VCaP (cell line): ENCODE results near the gene ARHGEF4.

Experiments
- H3K27ac ChIP-seq: fragments of 450-650 bp; 2 replicates; pipeline ENCODE4 v1.5.1; 2017
- CTCF ChIP-seq: fragments of 450-650 bp; conservative IDR thresholded peaks from 2 replicates; pipeline ENCODE4 v1.5.1; 2017; ENCODE audit warnings: mild to moderate bottlenecking, moderate library complexity

The ARHGEF4 gene

DNA sequence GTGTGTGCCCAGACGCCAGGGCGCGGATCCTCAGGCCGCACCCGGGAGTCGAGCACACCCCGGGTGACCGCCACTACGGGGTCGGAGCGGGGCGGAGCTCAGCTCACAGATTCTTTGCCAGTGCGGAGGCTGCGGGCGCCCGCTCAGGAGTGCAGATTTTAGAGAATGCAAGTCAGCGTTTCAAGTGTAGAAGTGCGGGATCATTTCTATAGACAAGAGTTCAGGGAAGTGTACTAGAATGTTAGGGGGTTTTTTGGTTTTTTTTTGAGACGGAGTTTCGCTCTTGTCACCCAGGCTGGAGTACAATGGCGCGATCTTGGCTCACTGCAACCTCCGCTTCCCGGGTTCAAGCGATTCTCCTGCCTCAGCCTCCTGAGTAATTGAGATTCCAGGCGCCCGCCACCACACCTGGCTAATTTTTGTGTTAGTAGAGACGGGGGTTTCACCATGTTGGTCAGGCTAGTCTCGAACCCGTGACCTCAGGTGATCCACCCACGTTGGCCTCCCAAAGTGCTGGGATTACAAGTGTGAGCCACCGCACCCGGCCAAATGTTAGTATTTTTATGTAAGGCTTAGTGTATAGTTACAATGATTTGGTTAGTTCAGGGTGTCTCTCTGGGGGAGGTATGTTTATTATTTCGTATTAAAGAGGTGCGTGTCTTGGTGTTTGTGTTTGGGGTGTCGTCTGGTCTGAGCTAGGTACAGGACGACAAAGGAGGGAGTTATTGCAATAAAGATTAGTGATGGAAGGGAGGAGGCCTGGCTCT is 257.2 kb downstream of the ARHGEF4 start:
- no peak for TF ChIP-seq CTCF
- H3K27ac ChIP-seq = peak overlapping the region; percentile 97

GRCh38 chr2:131094463-131095281 is 258.0 kb downstream of the ARHGEF4 start:
- TF ChIP-seq CTCF = no peak
- H3K27ac ChIP-seq = peak overlapping the region; percentile 97
